22Rv1 (cell line): ENCODE data around the gene AGAP1.

ENCODE experiments used
- H3K27ac ChIP-seq: fragments of 450-650 bp; 2 replicates; pipeline ENCODE4 v1.5.1; 2017
- CTCF ChIP-seq: fragments of 450-650 bp; IDR thresholded peaks from 2 replicates; pipeline ENCODE4 v1.5.1; 2017; ENCODE audit warnings: mild to moderate bottlenecking
- ZFX ChIP-seq: fragments of 450-650 bp; IDR thresholded peaks from 2 replicates; pipeline ENCODE4 v1.6.1; 2017; ENCODE audit warnings: antibody characterized with exemption, borderline replicate concordance

Gene AGAP1

GRCh38 chr2:235539773-235540172 lies 45.9 kb downstream of the AGAP1 start:
- H3K27ac ChIP-seq, result no peak overlapping the region
- TF ChIP-seq ZFX (no peak), CTCF (no peak)

- TF ChIP-seq ZFX (no peak), CTCF (no peak)
- H3K27ac ChIP-seq, result no peak overlapping the region
Observed at GRCh38 chr2:235541016-235541415, 47.2 kb downstream of the AGAP1 start.

GRCh38 chr2:235541838-235542549 lies 48.2 kb downstream of the AGAP1 start:
- TF ChIP-seq ZFX (no peak), CTCF (no peak)
- 0 out of 2 replicates have a peak overlapping the region, but pooled peaks have one; percentile 10 for H3K27ac ChIP-seq

GRCh38 chr2:235542733-235543127 lies 48.9 kb downstream of the AGAP1 start:
- no peak for TF ChIP-seq ZFX
- no peak for TF ChIP-seq CTCF
- no peak overlapping the region for H3K27ac ChIP-seq

GRCh38 chr2:235543128-235543750 lies 49.4 kb downstream of the AGAP1 start:
- H3K27ac ChIP-seq, result no peak overlapping the region
- TF ChIP-seq CTCF (no peak), ZFX (no peak)

GRCh38 chr2:235543851-235544688 lies 50.2 kb downstream of the AGAP1 start:
- H3K27ac ChIP-seq, result no peak overlapping the region
- TF ChIP-seq ZFX, result no peak
- no peak for TF ChIP-seq CTCF

GRCh38 chr2:235544689-235544969 lies 50.8 kb downstream of the AGAP1 start:
- TF ChIP-seq CTCF (no peak), ZFX (no peak)
- no peak overlapping the region for H3K27ac ChIP-seq
